DND-41 (cell line): Measurements from ENCODE around the gene NBAS.

Experiments used
- EZH2 ChIP-seq: IDR thresholded peaks from 3 replicates; pipeline ENCODE4 v1.6.1; 2012; ENCODE audit warnings: borderline replicate concordance, low read depth, mild to moderate bottlenecking, moderate library complexity, low read length, inconsistent platforms; ENCODE audit not compliant: severe bottlenecking
- TF ChIP-seq, protein P1 (sequence below): IDR thresholded peaks from 2 replicates; pipeline ENCODE4 v1.5.1; 2012; ENCODE audit warnings: borderline replicate concordance, low read length, moderate library complexity, mild to moderate bottlenecking; ENCODE audit not compliant: poor library complexity, severe bottlenecking; ENCODE audit errors: extremely low read depth

DNA sequence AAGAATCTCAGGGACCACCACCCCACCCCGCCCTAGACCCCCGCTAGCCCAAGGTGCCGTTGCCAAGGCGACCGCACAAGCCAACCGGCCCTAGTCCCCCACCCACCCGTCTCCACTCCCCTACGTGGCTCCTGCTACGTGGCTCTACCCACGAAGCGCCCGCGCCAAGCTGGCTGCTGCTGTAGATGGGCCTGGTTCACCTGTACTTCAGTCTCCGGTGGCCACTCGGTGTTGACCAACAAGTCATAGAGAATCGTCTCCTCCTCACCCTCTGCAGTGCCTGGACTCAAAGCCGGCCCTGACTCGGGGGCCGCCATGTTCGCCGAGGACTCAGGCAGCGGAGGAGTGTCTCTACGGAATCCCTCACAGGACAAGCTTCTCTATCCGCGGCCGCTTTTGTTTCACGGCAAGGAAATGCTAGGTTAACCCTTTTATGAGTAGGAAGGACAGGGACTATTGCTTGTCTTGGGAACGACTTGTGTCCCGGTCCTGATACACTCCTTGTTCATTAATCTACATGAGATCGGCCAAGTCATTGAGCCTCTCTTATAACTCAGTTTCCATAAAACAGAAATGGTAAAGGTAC, at the start of gene NBAS:
- TF ChIP-seq, protein P1, sequence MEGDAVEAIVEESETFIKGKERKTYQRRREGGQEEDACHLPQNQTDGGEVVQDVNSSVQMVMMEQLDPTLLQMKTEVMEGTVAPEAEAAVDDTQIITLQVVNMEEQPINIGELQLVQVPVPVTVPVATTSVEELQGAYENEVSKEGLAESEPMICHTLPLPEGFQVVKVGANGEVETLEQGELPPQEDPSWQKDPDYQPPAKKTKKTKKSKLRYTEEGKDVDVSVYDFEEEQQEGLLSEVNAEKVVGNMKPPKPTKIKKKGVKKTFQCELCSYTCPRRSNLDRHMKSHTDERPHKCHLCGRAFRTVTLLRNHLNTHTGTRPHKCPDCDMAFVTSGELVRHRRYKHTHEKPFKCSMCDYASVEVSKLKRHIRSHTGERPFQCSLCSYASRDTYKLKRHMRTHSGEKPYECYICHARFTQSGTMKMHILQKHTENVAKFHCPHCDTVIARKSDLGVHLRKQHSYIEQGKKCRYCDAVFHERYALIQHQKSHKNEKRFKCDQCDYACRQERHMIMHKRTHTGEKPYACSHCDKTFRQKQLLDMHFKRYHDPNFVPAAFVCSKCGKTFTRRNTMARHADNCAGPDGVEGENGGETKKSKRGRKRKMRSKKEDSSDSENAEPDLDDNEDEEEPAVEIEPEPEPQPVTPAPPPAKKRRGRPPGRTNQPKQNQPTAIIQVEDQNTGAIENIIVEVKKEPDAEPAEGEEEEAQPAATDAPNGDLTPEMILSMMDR = no peak
- no peak for TF ChIP-seq EZH2
